HG02938 (cell line): ENCODE results near the gene DNHD1.

ENCODE experiments used
- ATAC-seq: cut with Tn5 transposase; IDR thresholded peaks from one replicate; pipeline ENCODE4 v1.9.1; 2021; ENCODE audit warnings: mild to moderate bottlenecking, moderate library complexity; ENCODE audit not compliant: unreplicated experiment

The DNHD1 gene

GRCh38 chr11:6587360-6587953 is 90.4 kb downstream of the DNHD1 start:
- no peak for ATAC-seq

GRCh38 chr11:6588018-6588417 is 90.9 kb downstream of the DNHD1 start:
- no peak for ATAC-seq

GRCh38 chr11:6594142-6594768 is 97.2 kb downstream of the DNHD1 start:
- no peak for ATAC-seq

GRCh38 chr11:6596239-6596877 is 99.3 kb downstream of the DNHD1 start:
- no peak for ATAC-seq

GRCh38 chr11:6598555-6598954 is 101.5 kb downstream of the DNHD1 start:
- ATAC-seq = no peak

GRCh38 chr11:6599449-6599848 is 102.4 kb downstream of the DNHD1 start:
- no peak for ATAC-seq

GRCh38 chr11:6599881-6600390 is 102.9 kb downstream of the DNHD1 start:
- no peak for ATAC-seq

- no peak for ATAC-seq
These were observed 104.0 kb downstream of the DNHD1 start for GRCh38 chr11:6601041-6601461.

- no peak for ATAC-seq
These were observed 105.2 kb downstream of the DNHD1 start for GRCh38 chr11:6602096-6602940.

GRCh38 chr11:6603287-6604080 is 106.4 kb downstream of the DNHD1 start, which contains the start of the genes ILK and RRP8:
ILK (plus strand) TSS chr11:6603774; CDS start chr11:6604272, 498 bp downstream.
RRP8 (minus strand) TSS chr11:6603616; CDS start chr11:6603502, 114 bp downstream.
- peak; percentile 66 for ATAC-seq

- ATAC-seq = peak; percentile 38
These were observed 107.1 kb downstream of the DNHD1 start for GRCh38 chr11:6604081-6604626.

GRCh38 chr11:6604790-6605189 is 107.7 kb downstream of the DNHD1 start:
- ATAC-seq = no peak

- peak; percentile 39 for ATAC-seq
These were observed 109.5 kb downstream of the DNHD1 start for GRCh38 chr11:6606471-6607189.

- ATAC-seq = no peak
These were observed 110.2 kb downstream of the DNHD1 start for GRCh38 chr11:6607190-6607795.

GRCh38 chr11:6608011-6608410 is 110.9 kb downstream of the DNHD1 start:
- ATAC-seq = no peak

GRCh38 chr11:6608726-6609501 is 111.8 kb downstream of the DNHD1 start:
- no peak for ATAC-seq

GRCh38 chr11:6609502-6610015 is 112.5 kb downstream of the DNHD1 start:
- no peak for ATAC-seq

- ATAC-seq = no peak
These were observed 113.5 kb downstream of the DNHD1 start for GRCh38 chr11:6610591-6610990.
